Epithelial cell of proximal tubule (primary cell): Measurements from ENCODE around the gene DCDC1. TPM values are rescaled to one million over a fixed set of nuclear protein-coding genes. Genes with fewer than 3 reads are reported as not detected.
A peak's percentile ranks its signal among the peaks of the same experiment; 100 is the strongest.

ENCODE experiments used
- DNase-seq: peaks from one replicate; pipeline ENCODE4 v3.0.0-alpha.2; 2011; ENCODE audit warnings: low read depth
- H3K4me3 ChIP-seq: 2 replicates; pipeline ENCODE4 v1.5.1; 2011; ENCODE audit warnings: low read depth, mild to moderate bottlenecking, low read length
- CTCF ChIP-seq: conservative IDR thresholded peaks from 2 replicates; pipeline ENCODE4 v1.5.1; 2012; ENCODE audit warnings: low read depth, mild to moderate bottlenecking, low read length
- total RNA-seq: library from RNA; depleted of rRNA; stranded (reverse); fragments of >200 nt; gene quantifications from 2 replicates; pipeline ENCODE4 v1.2.3, GENCODE V29; 2015

Gene DCDC1
- total RNA-seq, 1 donor from 2014 or later = 0.12 TPM

- H3K4me3 ChIP-seq = no peak overlapping the region
- no peak for TF ChIP-seq CTCF
- DNase-seq = no peak
Observed at GRCh38 chr11:30859669-30860068, 509.9 kb downstream of the DCDC1 start.

- peak; percentile 3 for DNase-seq
- H3K4me3 ChIP-seq = no peak overlapping the region
- peak; percentile 52 for TF ChIP-seq CTCF
Observed at GRCh38 chr11:30855383-30856006, 514.0 kb downstream of the DCDC1 start.

GRCh38 chr11:30853439-30853838, 516.1 kb downstream of the DCDC1 start:
- DNase-seq = no peak
- no peak for TF ChIP-seq CTCF
- no peak overlapping the region for H3K4me3 ChIP-seq

DNA sequence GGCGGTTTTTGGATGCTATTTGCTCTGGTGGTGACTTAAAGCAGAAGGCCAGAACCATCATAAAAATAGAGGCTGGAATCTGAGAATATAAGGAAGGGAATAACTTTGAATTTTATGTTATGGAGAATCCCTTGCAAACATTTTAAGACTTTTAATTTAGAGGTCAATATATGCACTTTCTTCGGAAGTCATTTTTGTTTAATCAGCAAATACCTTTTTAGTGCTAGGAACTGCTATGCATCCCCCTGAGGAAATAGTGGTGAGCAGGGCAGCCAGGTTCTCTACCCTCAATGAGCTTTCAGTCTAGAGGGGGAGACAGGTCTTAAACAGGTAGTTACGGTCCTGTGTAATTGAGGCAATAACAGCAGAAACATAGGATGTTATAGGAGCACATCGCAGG, 516.9 kb downstream of the DCDC1 start:
- no peak overlapping the region for H3K4me3 ChIP-seq
- no peak for DNase-seq
- no peak for TF ChIP-seq CTCF

DNA sequence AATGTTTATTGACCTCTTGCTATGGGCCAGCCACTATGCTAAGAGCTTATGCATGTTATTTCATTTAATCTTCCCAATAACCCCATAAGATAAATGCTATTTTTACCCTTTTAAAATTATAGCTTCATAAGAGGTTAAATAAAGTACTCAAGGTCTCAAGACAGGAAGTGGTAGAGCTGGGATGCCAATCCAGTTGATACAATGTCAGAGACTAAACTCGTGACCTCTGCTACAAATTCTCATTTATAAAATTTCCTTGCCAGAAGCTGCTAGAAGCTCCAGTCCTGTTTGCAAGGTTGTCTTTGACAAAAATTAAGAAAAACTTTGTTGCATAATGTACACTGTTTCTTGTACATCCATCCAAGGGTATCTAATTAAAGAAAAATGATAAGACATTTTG, 517.4 kb downstream of the DCDC1 start:
- no peak for TF ChIP-seq CTCF
- no peak overlapping the region for H3K4me3 ChIP-seq
- DNase-seq = no peak

DNA sequence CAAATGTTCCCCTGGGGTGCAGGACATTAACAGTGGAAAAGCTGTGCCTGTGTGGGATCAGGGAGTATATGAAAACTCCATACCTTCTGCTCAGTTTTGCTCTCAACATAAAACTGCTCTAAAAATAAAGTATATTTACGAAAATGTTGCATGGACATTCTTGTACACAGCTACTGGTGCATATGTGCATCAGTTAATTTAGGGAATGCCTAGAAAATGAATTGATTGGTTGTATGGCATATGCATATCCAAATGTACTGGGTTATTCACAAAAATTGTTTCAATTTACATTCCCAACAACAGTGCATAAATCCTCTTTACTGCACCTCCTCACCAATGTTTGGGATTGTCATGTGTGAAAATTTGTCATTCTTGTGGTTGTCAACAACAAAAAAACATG, 532.3 kb downstream of the DCDC1 start:
- no peak overlapping the region for H3K4me3 ChIP-seq
- TF ChIP-seq CTCF = no peak
- no peak for DNase-seq

DNA sequence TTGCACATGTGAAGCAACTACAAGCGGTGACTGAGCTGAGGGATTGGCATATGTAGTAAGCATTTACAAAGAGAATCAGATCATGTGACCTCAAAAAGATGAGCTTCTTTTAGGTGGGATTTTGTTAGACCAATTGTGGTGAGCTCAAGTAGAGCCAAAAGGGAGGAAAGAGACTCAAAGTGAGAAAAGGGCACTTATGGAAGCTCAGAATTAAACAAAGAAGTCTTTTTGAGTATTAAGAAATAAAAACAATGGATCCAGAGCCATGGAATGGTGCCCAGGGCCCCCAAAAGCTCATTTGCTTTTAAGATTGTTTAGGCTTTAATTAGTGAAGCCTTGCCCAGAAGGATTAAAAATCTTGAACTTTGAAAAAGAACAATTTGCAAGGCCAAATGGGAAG, 536.7 kb downstream of the DCDC1 start:
- DNase-seq = no peak
- TF ChIP-seq CTCF = no peak
- no peak overlapping the region for H3K4me3 ChIP-seq
